A549 (cell line): ENCODE measurements around the gene NR1D1. TPM values are rescaled to one million over a fixed set of nuclear protein-coding genes. Genes with fewer than 3 reads are reported as not detected.
A peak's percentile ranks its signal among the peaks of the same experiment; 100 is the strongest.

Source experiments
- ATOH8 ChIP-seq: fragments of 250-450 bp; sonication (Bioruptor Pico); IDR thresholded peaks from 2 replicates; pipeline ENCODE4 v1.5.0; 2020; ENCODE audit warnings: low read depth, mild to moderate bottlenecking, moderate library complexity
- BHLHE40 ChIP-seq: IDR thresholded peaks from 2 replicates; pipeline ENCODE4 v1.6.1; 2012; ENCODE audit warnings: low read depth, low read length, inconsistent platforms
- CHD2 ChIP-seq: fragments of 150-350 bp; IDR thresholded peaks from 2 replicates; pipeline ENCODE4 v1.6.1; 2014; ENCODE audit warnings: low read length; ENCODE audit not compliant: partially characterized antibody
- E2F6 ChIP-seq: IDR thresholded peaks from 2 replicates; pipeline ENCODE4 v1.6.1; 2012; ENCODE audit warnings: low read depth, borderline replicate concordance
- EHMT2 ChIP-seq: fragments of 200-600 bp; sonication (generic); IDR thresholded peaks from 2 replicates; pipeline ENCODE4 v1.6.1; 2016; ENCODE audit warnings: antibody characterized with exemption, low read depth, mild to moderate bottlenecking, moderate library complexity
- ELK1 ChIP-seq: fragments of 150-350 bp; IDR thresholded peaks from 2 replicates; pipeline ENCODE4 v1.6.1; 2014; ENCODE audit warnings: low read depth, mild to moderate bottlenecking, low read length
- ESRRA ChIP-seq: fragments of 150-350 bp; IDR thresholded peaks from 2 replicates; pipeline ENCODE4 v1.6.1; 2014; ENCODE audit warnings: mild to moderate bottlenecking, low read length, borderline replicate concordance
- GATA3 ChIP-seq: IDR thresholded peaks from 2 replicates; pipeline ENCODE4 v1.6.1; 2012; ENCODE audit warnings: borderline replicate concordance
- HDAC2 ChIP-seq: fragments of 200-600 bp; sonication (generic); IDR thresholded peaks from 2 replicates; pipeline ENCODE4 v1.6.1; 2016
- JUN ChIP-seq, 2 experiments: fragments of >200 bp; sonication (Bioruptor Twin); formaldehyde crosslinking; IDR thresholded peaks; 2 replicates in 1 of 2; 3 replicates in 1 of 2; pipeline ENCODE4 v1.6.1; 2016 to 2017
- KDM1A ChIP-seq: fragments of 200-600 bp; sonication (generic); IDR thresholded peaks from 2 replicates; pipeline ENCODE4 v1.6.1; 2016; ENCODE audit warnings: low read depth, mild to moderate bottlenecking
- MAFK ChIP-seq: fragments of 450-650 bp; IDR thresholded peaks from 2 replicates; pipeline ENCODE4 v1.6.1; 2014; ENCODE audit not compliant: partially characterized antibody
- MAX ChIP-seq: IDR thresholded peaks from 2 replicates; pipeline ENCODE4 v1.6.1; 2012
- MAZ ChIP-seq: fragments of 150-350 bp; IDR thresholded peaks from 2 replicates; pipeline ENCODE4 v1.6.1; 2014; ENCODE audit warnings: antibody characterized with exemption, low read depth, low read length, borderline replicate concordance
- NFE2L2 ChIP-seq: fragments of 150-350 bp; conservative IDR thresholded peaks from 2 replicates; pipeline ENCODE4 v1.6.1; 2014; ENCODE audit warnings: low read length
- PBX3 ChIP-seq: IDR thresholded peaks from 2 replicates; pipeline ENCODE4 v1.6.1; 2012
- PHF8 ChIP-seq: fragments of 200-600 bp; sonication (generic); IDR thresholded peaks from 2 replicates; pipeline ENCODE4 v1.6.1; 2016; ENCODE audit warnings: low read depth, mild to moderate bottlenecking, antibody characterized with exemption, moderate library complexity, borderline replicate concordance
- RARB ChIP-seq: fragments of 250-450 bp; sonication (Bioruptor Pico); IDR thresholded peaks from 2 replicates; pipeline ENCODE4 v1.8.0; 2021; ENCODE audit warnings: mild to moderate bottlenecking, moderate library complexity
- SMC3 ChIP-seq: fragments of >200 bp; sonication (Bioruptor Twin); formaldehyde crosslinking; IDR thresholded peaks from 3 replicates; pipeline ENCODE4 v1.6.1; 2018; ENCODE audit warnings: inconsistent platforms
- TFCP2L1 ChIP-seq: fragments of 250-450 bp; sonication (Bioruptor Pico); IDR thresholded peaks from 2 replicates; pipeline ENCODE4 v1.5.0; 2021; ENCODE audit warnings: mild to moderate bottlenecking
- ZC3H11A ChIP-seq: fragments of 450-650 bp; IDR thresholded peaks from 2 replicates; pipeline ENCODE4 v1.6.1; 2014; ENCODE audit warnings: antibody characterized with exemption, mild to moderate bottlenecking
- ZFP36 ChIP-seq: fragments of 450-650 bp; IDR thresholded peaks from 2 replicates; pipeline ENCODE4 v1.6.1; 2014; ENCODE audit warnings: borderline replicate concordance; ENCODE audit not compliant: partially characterized antibody
- polyA plus RNA-seq, 4 experiments: library from polyadenylated mRNA; depleted of rRNA in 3 of 4; stranded (reverse); fragments of >200 nt; fragmentation: RNase III in 1 of 4; extraction: RNeasy Plus Mini Kit Qiagen cat#74134 plus additional on column Dnase treatment in 1 of 4; gene quantifications; 2 replicates in 3 of 4; 3 replicates in 1 of 4; pipeline ENCODE4 v1.2.3, GENCODE V29; 2011 to 2017
- TF ChIP-seq, protein P1 (sequence below): fragments of 200-600 bp; sonication (generic); IDR thresholded peaks from 2 replicates; pipeline ENCODE4 v1.6.1; 2016; ENCODE audit warnings: antibody characterized with exemption, mild to moderate bottlenecking, moderate library complexity

NR1D1 gene
- polyA plus RNA-seq, 2 of the 4 experiments (the other 2 are of a cell fraction), result 1.2 to 4.4 TPM

GRCh38 chr17:40075201-40075941 lies 25.0 kb downstream of the NR1D1 start (continued):
- TF ChIP-seq ELK1, result no peak
- TF ChIP-seq, protein P1, sequence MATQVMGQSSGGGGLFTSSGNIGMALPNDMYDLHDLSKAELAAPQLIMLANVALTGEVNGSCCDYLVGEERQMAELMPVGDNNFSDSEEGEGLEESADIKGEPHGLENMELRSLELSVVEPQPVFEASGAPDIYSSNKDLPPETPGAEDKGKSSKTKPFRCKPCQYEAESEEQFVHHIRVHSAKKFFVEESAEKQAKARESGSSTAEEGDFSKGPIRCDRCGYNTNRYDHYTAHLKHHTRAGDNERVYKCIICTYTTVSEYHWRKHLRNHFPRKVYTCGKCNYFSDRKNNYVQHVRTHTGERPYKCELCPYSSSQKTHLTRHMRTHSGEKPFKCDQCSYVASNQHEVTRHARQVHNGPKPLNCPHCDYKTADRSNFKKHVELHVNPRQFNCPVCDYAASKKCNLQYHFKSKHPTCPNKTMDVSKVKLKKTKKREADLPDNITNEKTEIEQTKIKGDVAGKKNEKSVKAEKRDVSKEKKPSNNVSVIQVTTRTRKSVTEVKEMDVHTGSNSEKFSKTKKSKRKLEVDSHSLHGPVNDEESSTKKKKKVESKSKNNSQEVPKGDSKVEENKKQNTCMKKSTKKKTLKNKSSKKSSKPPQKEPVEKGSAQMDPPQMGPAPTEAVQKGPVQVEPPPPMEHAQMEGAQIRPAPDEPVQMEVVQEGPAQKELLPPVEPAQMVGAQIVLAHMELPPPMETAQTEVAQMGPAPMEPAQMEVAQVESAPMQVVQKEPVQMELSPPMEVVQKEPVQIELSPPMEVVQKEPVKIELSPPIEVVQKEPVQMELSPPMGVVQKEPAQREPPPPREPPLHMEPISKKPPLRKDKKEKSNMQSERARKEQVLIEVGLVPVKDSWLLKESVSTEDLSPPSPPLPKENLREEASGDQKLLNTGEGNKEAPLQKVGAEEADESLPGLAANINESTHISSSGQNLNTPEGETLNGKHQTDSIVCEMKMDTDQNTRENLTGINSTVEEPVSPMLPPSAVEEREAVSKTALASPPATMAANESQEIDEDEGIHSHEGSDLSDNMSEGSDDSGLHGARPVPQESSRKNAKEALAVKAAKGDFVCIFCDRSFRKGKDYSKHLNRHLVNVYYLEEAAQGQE, result no peak
- TF ChIP-seq KDM1A, result peak; percentile 61; the same call in 1 of the 2 replicates
- peak; percentile 92 for TF ChIP-seq CHD2
- no peak for TF ChIP-seq MAZ
- TF ChIP-seq RARB, result no peak
- TF ChIP-seq JUN (IDR thresholded peaks at IDR 0.05), result peak in 1 of 2 experiments; percentile 64; a peak in 1 of 5 replicates
- no peak for TF ChIP-seq E2F6
- no peak; the same call in 1 of the 2 replicates for TF ChIP-seq NFE2L2
- no peak for TF ChIP-seq ATOH8
- 0 out of 2 replicates have a peak, but pooled peaks have one; percentile 13 for TF ChIP-seq GATA3
- no peak for TF ChIP-seq EHMT2
- no peak for TF ChIP-seq MAFK
- TF ChIP-seq TFCP2L1, result no peak
- TF ChIP-seq ESRRA, result no peak
- TF ChIP-seq PHF8, result no peak
- no peak for TF ChIP-seq ZC3H11A
- TF ChIP-seq ZFP36, result no peak
- no peak for TF ChIP-seq PBX3
- TF ChIP-seq HDAC2, result no peak
- peak; percentile 65 for TF ChIP-seq MAX
- peak; percentile 99 for TF ChIP-seq SMC3
- no peak for TF ChIP-seq BHLHE40
